Mammary epithelial cell (primary cell): ENCODE results near the gene TAF3.

ENCODE experiments used
- EZH2 ChIP-seq: IDR thresholded peaks from 2 replicates; pipeline ENCODE4 v1.6.1; 2012; ENCODE audit warnings: low read length, inconsistent platforms, borderline replicate concordance
- TF ChIP-seq, protein P1 (sequence below), 2 donors: IDR thresholded peaks in 1 of 2; conservative IDR thresholded peaks in 1 of 2; 2 replicates each; pipeline ENCODE4 v1.5.1; 2011 to 2012; ENCODE audit warnings: inconsistent platforms in 2 of 2, low read length in 2 of 2, mild to moderate bottlenecking in 2 of 2, control low read depth in 1 of 2, low read depth in 1 of 2; ENCODE audit not compliant: insufficient read depth in 1 of 2; ENCODE audit errors: extremely low read depth in 1 of 2

DNA sequence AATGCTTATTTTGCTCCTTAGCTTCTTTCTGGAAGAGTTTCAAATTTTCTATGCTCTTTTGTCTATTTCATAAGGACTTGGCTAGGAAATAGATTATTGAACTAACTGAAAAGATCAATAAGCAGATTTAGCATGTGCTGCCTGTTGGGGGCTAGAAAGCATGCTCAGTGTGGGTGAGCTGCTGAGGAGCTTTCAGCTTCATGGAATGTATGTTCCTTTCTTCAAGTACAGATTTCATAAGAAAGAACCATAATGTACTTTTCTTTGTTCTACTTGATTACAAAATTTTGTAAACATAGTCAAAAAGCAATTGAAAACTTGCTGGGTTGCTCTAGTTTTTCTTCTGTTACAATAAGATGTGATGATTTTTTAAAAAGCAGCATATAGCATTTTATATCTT lies 73.8 kb downstream of the TAF3 start:
- TF ChIP-seq, protein P1, sequence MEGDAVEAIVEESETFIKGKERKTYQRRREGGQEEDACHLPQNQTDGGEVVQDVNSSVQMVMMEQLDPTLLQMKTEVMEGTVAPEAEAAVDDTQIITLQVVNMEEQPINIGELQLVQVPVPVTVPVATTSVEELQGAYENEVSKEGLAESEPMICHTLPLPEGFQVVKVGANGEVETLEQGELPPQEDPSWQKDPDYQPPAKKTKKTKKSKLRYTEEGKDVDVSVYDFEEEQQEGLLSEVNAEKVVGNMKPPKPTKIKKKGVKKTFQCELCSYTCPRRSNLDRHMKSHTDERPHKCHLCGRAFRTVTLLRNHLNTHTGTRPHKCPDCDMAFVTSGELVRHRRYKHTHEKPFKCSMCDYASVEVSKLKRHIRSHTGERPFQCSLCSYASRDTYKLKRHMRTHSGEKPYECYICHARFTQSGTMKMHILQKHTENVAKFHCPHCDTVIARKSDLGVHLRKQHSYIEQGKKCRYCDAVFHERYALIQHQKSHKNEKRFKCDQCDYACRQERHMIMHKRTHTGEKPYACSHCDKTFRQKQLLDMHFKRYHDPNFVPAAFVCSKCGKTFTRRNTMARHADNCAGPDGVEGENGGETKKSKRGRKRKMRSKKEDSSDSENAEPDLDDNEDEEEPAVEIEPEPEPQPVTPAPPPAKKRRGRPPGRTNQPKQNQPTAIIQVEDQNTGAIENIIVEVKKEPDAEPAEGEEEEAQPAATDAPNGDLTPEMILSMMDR (conservative IDR thresholded peaks at IDR 0.05 in 1 of 2, IDR thresholded peaks at IDR 0.05 in 1 of 2; ENCODE audit: extremely low read depth in 1 of 2, insufficient read depth in 1 of 2, low read depth in 1 of 2, low read length in 2 of 2) = no peak
- no peak for TF ChIP-seq EZH2
